Stimulated activated CD4-positive, alpha-beta T cell treated with anti-CD3 and anti-CD28 coated beads, Interleukin-1b, Interleukin-23, amount 100 ng/mL, for 4 hours (primary cell): ENCODE data around the gene UPK1B.
"Not testable (repeated sequence)": the region's sequence is repeated elsewhere in the genome, so short reads cannot be mapped to it uniquely, and the experiment has no call there.

Experiments used
- DNase-seq, 2 donors: peaks; one replicate each; pipeline ENCODE4 v3.0.0-alpha.2; 2020; ENCODE audit warnings: low read depth in 2 of 2

Gene UPK1B

DNA sequence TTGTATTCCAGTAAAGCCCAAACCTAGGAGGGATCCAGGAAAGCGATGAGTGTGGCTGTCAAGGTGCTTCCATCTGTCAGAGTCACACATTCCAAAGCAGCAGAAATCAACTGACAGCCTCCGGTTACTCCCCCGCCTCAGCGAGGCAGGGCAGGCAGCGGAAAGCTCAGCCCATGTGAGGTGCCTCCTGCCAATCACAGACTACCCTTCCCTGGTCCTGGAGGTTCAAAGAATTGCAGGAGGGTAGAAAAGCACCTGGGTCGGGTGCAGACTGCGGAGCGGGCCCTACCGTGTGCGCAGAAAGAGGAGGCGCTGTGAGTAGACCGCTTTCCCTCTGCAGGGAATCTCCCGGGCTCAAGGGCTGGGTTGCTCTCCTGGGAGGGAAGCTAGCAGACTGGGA, at the start of gene UPK1B:
UPK1B (plus strand) TSS at position 274 of the 400 bp plus-strand sequence. CDS start 13,144 bp downstream, outside the sequence.
- no peak for DNase-seq

DNA sequence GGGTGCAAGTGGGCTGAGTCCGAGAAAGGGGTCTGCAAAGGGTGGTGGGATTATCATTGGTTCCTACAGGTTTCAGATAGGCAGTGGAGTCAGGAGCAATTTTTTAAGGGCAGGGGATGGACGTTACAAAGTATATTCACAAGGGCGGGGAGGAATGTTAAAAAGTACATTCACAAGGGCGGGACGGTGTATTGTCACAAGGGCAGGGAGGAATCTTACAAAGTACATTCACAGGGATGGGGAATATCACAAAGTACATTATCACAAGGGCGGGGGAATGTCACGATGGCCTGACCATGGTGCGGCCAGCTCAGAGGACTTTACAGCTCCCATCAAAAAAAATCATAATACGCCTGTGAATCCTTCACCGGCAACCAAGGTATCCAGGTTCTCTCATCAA, 48.1 kb upstream of the UPK1B start:
- no peak for DNase-seq

DNA sequence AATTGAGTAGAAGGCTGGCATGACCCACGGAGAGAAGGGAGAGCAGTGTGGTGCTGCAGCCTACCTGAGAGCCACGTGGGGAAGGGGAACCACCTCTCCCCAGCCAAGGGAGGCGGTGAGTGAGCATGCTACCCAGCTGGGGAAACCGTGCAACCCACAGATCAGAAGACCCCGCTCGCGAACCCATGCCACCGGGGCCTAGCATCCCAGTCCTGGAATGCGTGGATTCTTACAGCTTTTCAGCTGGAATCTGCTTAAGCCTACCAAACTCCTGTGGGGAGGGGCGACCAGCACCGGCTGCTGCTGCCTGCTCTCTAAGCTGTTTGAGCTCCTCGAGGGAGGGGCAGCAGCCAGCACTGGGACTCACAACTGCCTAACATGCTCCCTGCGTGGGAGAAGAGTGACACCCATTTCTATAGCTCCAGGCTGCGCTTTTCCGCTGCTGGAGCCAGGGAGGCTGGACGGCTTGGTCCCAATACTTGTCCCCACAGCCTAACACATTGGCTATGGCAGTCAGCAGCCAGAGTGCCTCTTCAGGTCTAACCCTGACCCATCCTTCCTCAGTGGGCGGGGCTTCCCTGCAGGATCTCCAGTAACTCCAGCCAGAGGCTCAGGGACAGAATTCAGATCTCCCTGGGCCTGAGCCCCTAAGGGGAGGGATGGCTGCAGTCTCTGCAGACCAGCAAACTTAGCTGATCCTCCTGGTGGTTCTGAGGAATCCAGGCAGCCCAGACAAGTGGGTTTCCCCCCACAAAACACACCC, 47.5 kb upstream of the UPK1B start:
- DNase-seq = no peak

DNA sequence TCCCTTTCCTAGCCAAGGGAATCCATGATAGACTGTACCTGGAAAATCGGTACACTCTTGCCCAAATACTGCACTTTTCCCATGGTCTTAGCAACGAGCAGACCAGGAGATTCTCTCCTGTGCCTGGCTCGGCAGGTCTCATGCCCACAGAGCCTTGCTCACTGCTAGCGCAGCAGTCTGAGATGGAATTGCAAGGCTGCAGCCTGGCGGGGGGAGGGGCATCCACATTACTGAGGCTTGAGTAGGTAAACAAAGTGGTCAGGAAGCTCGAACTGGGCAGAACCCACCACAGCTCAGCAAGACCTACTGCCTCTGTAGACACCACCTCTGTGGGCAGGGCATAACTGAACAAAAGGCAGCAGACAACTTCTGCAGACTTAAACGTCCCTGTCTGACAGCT, 43.1 kb upstream of the UPK1B start:
- DNase-seq = not testable (repeated sequence)

DNA sequence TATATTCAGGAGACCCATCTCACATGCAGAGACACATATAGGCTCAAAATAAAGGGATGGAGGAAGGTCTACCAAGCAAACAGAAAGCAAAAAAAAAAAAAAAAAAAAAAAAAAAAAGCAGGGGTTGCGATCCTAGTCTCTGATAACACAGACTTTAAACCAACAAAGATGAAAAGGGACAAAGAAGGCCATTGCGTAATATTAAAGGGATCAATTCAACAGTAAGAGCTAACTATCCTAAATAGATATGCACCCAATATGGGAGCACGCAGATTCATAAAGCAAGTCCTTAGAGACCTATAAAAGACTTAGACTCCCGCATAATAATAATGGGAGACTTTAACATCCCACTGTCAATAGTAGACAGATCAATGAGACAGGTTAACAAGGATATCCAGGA, 41.1 kb upstream of the UPK1B start:
- not testable (repeated sequence) for DNase-seq

DNA sequence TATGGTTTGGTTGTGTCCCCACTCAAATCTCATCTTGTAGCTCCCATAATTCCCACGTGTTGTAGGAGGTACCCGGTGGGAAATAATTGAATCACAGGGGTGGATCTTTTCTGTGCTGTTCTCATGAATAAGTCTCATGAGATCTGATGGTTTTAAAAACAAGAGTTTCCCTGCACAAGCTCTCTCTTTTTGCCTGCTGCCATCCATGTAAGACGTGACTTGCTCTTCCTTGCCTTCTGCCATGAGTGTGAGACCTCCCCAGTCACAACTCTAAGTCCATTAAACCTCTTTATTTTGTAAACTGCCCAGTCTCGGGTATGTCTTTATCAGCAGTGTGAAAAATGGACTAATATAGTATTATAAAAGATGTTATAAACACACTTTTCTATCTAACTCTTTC, 34.0 kb upstream of the UPK1B start:
- DNase-seq = not testable (repeated sequence)

DNA sequence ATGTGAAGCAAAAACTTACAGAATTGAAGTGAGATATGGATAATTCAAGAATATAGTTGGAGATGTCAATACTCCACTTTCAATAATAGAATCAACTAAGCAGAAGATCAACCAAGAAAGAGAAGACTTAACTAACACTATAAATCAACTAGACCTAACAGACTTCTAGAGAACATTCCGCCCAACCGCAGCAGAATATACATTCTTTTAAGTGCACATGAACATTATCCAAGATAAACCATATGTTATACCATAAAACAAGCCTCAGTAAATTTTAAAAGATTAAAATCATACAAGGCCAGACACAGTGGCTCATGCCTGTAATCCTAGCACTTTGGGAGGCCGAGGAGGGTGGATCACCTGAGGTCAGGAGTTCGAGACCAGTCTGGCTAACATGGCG, 32.9 kb upstream of the UPK1B start:
- DNase-seq = no peak

DNA sequence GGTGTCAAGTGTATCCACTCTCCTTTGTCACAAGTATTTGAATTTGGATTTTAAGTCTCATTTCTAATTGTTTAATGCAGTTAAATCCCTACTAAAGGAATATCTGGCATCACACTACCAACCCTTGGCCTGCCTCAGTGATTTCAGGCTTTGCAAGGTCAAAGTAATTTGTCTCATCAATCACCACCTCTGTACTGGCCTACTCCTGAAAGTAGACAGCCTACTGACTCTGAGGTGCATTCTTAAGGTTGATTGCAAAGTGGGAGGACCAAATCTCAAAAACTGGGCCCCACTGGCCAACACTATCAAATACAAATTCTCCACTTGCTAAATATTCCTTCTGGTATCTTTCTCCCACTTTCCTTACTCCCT, 28.3 kb upstream of the UPK1B start:
- DNase-seq = no peak

DNA sequence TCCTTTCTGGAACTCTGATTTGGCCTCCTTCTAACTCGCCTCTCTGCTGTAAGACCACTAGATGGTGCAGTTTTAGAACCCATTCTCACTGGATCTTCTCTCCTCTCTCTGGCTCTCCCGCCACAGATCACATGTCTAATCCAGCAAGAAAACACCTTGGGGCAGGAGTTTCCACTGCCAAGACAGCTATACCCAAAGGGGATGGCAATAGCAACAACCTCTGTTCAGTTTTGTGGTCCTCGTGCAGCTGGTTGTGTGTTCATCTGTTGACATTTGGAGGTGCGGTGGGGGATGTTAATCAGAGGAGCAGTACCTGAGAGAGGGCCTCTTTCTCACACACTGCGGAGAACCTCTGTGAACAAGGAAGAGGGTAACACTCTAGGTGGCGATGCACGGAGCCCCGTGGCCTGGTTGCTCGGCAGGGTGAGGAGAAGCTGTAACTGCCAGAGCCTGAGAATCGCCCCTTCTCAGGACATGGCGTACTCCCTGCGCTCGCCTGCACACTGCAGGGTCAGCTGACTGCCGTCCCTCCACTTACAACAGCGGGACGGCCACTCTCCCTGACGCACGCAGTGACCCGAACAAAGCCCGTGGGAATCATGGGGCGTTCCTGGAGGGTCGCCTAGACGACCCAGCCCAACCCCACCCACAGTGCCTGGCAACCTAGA, 27.8 kb upstream of the UPK1B start, which contains the start of gene TEX55:
TEX55 (plus strand) TSS at position 666 of the 668 bp plus-strand sequence. CDS start 25 bp downstream, outside the sequence.
- peak in 1 of 2 donors; percentile 2 for DNase-seq

DNA sequence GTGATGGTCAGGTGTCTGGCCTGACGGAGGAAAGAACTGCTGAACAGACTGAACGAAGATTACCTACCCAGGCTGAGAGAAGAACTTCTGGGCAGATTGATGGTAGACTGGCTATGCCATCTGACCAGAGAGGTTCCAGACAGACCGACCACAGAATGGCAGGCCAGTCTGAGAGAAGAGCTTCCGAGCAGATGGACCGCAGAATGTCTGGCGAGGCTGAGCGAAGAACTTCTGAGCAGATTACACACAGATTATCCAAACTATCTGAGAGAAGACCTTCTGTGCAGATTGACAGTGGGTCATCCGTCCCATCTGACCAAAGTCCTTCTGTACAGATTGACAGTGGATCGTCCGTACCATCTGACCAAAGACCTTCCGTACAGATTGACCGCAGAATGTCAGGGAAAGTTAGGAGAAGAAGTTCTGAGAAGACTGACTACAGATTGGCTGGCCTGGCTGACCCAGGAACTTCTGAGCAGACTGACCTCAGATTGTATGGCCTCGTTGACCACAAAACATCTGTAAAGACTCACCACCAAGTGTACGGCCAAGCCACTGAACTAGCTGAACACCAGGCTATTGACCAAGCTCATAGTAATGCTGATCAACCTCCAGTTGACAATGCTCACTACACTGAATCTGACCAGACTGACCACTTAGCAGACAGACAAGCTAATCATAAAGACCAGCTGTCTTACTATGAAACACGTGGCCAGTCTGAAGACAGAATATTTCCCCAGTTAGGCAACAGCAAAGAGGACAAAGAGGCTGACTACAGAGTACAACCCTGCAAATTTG, 26.6 kb upstream of the UPK1B start:
- no peak for DNase-seq

DNA sequence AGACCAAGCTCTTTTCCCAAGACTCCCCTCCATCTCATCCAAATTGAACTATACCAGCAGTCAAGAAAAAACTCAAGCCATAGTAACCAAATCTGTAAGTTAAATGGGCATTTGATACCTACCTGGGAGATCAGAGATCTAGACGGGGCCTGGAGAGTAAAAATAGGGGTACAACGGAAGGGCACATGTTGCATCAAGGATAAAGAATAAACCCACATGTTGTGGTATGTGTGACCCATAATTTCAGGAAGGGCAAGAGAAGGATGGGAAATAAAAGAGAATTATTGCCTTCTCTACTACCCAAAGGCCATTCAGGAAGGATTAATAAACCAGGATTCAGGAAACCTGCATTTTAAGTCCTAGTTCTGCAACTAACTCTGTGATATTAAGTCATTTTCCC, 25.9 kb upstream of the UPK1B start:
- no peak for DNase-seq

DNA sequence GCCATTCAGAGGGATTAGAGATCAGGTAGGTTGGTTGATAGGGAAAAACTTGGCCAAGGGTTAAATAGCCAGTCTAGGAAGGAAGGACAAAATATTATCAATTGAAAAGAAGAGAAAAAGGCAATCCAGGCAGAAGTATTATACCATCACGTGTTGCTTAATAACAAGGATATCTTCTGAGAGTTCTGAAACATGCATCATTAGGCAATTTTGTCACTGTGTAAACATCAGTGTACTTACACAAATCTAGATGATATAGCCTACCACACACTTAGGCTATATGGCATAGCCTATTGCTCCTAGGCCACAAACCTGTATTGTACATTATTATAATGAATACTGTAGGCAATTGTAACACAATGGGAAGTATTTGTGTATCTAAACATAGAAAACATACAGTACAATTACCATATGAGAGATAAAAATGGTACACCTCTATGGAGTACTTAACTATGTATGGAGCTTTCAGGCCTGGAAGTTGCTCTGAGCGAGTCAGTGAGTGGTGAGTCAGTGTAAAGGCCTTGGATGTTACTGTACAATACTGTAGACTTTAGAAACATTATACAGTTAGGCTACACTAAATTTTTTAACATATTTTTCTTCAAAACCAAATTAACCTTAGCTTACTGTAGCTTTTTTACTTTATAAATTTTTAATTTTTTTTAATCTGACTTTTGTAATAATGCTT, 24.8 kb upstream of the UPK1B start:
- no peak for DNase-seq

DNA sequence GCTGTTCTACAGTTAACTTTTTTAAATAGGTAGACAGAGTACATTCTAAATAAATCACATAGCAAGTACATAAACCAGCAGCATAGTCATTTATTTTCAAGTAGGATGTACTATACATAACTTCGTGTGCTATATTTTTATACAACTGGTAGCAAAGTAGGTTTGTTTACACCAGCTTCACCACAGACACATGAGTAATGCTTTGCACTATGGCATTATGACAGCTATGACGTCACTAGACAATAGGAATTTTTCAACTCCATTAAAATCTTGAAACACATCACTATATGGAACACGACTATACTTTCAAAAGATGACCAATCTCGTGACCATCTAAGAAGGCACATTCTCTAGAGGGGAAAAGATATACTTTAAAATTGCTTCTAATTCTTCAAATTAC, 23.9 kb upstream of the UPK1B start:
- no peak for DNase-seq

DNA sequence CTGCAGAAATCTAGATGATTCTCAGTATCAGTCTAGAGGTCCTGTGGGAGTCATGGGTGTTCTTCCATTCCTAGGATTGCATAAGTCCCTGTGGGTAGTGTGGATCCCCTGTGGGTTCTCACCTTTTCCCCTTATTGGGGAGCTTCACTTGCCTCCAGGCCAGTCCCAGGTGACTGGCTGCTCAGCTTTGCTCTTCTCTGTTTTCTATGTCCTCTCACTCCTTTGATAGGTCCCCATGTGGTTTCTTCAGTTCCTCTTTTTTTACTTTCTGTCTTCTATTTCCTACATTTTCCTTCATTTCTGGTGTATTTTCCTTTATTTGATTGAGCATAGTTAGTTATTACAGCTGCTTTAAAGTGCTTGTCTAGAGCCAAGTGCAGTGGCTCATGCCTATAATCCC, 16.5 kb upstream of the UPK1B start:
- no peak for DNase-seq

DNA sequence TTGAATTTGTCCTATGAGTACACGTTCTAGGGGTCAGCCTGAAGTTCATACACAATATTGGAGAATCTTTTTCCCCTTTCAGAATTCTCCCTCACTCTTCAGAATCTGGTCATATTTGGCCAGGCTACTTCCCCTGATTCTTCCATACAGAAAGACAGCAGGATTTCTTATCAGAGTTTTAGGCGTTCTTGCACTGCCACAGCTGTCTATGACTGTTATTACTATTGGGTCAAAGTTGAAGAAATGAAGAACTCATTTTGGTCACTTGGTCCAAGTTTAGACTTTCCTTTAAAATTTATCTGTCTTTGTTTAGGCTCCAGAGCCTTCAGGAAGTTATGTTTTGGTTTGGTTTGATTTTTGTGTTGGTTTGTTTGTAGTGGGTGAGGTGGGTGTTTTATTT, 15.4 kb upstream of the UPK1B start:
- DNase-seq = no peak

DNA sequence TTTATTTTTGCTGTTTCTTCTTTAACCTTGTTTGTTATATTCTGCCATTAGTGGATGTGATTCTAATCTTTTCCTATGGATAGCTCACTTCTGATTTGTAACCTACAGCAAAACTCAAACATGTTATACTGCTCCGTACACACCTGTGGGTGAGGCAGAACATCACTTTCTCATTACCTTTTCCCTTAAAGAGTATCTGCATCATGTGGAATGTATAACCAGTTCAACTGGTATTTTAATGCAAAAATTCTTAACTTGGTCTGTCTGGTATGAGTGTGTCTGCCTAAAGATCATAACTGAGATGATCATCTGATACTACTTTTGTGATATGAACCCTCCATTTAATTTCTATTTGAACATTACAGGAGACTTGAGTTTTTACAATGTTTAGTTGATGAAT, 13.0 kb upstream of the UPK1B start:
- DNase-seq = no peak

DNA sequence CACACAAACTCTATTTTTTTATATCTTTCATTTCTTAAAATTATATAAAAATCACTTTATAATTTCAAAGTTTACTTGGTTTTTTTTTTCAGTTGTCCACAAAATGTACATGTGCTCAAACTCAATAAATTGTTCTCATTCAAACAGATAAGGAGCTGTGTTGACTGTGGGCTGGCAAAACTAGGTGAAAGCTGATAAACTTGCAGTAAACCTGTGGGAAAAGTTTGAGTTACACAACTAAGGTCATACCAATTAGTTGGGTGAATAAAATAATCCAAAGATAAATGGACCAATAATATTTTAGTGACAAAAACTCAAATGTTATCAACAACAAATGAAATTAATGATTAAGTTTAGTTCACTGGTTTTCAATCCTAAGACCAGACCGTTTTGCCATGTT, 12.6 kb upstream of the UPK1B start:
- DNase-seq = no peak

DNA sequence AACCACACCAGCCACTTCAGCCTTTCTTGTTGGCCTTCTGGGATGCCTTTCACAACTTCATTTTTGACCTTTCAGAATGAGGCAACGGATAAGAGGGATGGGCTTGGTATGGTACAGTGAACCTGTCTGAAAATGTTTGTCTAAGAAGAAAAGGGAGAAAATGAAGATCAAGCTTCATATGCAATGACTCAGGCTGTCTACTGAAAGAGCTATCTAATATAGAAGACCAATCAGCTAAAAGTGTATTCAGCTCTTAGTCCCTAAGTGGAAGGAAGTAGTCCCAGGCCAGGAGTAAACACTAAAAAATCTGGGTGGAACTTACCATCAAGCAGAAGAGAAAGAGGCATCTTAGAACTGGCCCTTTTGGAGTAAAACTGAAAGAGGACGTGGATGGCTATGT, 12.2 kb upstream of the UPK1B start:
- no peak for DNase-seq

DNA sequence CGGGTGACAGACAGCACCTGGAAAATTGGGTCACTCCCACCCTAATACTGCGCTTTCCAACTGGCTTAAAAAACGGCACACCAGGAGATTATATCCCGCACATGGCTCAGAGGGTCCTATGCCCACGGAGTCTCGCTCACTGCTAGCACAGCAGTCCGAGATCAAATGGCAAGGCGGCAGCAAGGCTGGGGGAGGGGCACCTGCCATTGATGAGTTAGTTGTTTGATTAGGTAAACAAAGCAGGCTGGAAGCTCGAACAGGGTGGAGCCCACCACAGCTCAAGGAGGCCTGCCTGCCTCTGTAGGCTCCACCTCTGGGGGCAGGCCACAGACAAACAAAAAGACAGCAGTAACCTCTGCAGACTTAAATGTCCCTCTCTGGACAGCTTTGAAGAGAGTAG, 8.7 kb upstream of the UPK1B start:
- DNase-seq = not testable (repeated sequence)

DNA sequence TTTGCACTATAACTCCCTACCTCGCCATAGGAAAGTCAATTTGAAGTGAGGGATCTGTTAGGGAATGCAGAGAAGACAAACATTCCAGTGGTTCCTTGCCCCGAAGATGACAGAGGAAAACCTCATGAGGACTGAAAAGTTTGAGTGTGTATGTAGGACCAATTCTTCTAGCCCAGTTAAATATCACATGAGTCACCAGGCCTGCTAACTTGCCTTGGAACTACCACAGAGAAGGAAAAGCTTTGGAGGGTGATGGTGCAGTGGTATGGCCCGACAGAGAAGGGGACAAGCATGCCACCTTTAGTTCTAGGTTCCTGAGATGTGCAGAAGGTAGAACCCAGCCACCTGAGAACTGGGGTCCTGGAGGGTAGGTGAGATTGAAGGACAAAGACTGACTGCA, 2.6 kb upstream of the UPK1B start:
- no peak for DNase-seq

DNA sequence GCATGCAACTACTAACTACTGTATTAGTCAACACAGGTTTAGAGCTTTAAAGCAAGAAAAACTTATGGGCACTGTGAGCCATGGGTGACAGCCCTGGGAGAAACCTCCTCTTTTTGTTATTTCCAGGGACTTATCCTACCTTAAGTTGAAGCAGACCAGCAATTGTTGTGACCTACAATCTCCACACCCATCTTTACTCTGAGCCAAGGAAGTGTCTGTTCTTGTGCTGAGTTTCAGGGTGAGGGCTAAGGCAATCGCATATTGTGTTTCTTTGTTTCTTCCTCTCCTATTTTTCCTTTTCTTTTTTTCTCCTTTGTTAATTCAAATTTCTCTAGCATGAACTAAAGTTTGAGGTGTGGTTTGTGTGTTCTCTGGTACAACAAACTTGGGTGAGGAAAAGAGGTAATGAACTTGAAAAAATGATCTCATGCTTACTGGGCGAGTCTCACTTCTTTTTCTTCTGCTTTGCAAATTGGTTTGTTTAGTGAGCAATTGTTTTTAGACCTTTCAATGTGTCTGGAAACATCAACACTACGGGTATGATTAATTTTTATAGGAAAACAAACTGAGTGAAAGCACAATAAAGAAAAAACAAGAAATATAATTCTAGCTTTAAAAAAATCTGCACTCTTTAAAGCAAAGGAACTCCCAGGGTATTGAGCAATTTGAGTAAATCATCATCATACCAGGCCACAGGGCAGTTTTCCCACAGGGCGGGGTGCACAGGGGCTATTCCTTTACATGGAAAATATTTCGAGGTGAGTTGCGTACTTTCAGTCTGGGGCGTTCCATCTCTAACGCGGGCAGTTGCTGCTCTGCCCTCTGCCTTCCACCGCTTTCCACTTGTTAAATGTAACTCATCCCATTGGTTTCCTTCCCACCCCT, 2.7 kb downstream of the UPK1B start:
- DNase-seq = no peak
